Heart left ventricle (tissue), 13 donors: ENCODE results near the gene SEMA4A.

Source experiments
- CTCF ChIP-seq, 12 donors: fragments of 200-600 bp; sonication (generic) in 4 of 12; IDR thresholded peaks; one replicate each; pipeline versions ENCODE4 v1.5.0 to v1.8.0; 2018 to 2022; ENCODE audit warnings: antibody characterized with exemption in 12 of 12, mild to moderate bottlenecking in 5 of 12
- POLR2A ChIP-seq, 2 donors: fragments of 450-650 bp; IDR thresholded peaks; one replicate each; pipeline ENCODE4 v1.6.1; 2017; ENCODE audit warnings: antibody characterized with exemption in 2 of 2, mild to moderate bottlenecking in 2 of 2, moderate library complexity in 2 of 2
- donor health status: ischemic (EF 13 %, LVEDD 7.1; RV severe dilation, severe dysfunction).
- donor health status: DM: no; HTN: yes; CAD: no.
- donor health status: DM: no; HTN: no; CAD: no.
- donor health status: ischemic (EF 25% LVEDD 6.9; RV normal size, moderate dysfunction).
- donor health status: ischemic (EF 25% LVEDD 5.7; RV mildly dilated, moderate dysfunction).
- donor health status: ischemic (EF 35%, LVEDD 5.7; RV mildly dilated, moderate dysfunction).
- donor health status: nonischemic (EF 11% LVEDD 7.7; RV severe dilation, severe dysfunction).
- donor health status: DM: yes; HTN: yes; CAD: no.
- donor health status: PGD.
- donor health status: ischemic (EF 29% LVEDD 5.4; RV normal size, mild dysfunction).
- donor health status: nonischemic (EF 23%, LVEDD 6.1; RV moderate dilation, normal function).

- TF ChIP-seq CTCF (IDR thresholded peaks at IDR 0.05) (no peak), POLR2A (IDR thresholded peaks at IDR 0.05) (no peak)
Measured at GRCh38 chr1:156155756-156156510, 2.5 kb downstream of the SEMA4A start.
